T-helper 2 cell treated with Interferon-gamma antibody and Interleukin-4, amounts not matched to agents 5 μg/mL and 100 μg/mL, for 36 hours (primary cell): ENCODE data around the gene ADCY2.

ENCODE experiments used
- DNase-seq: peaks from one replicate; pipeline ENCODE4 v3.0.0; 2021; ENCODE audit warnings: low spot score
- H3K27ac Mint-ChIP-seq: one replicate; pipeline ENCODE4 v1.8.0; 2021; ENCODE audit warnings: mild to moderate bottlenecking, mixed read lengths
- H3K27me3 Mint-ChIP-seq: one replicate; pipeline ENCODE4 v1.8.0; 2021; ENCODE audit warnings: low read depth, mixed read lengths
- H3K36me3 Mint-ChIP-seq: one replicate; pipeline ENCODE4 v1.8.0; 2021; ENCODE audit warnings: low read depth, mixed read lengths
- H3K4me1 Mint-ChIP-seq: one replicate; pipeline ENCODE4 v1.8.0; 2021; ENCODE audit warnings: low read depth, mixed read lengths
- H3K4me3 Mint-ChIP-seq: one replicate; pipeline ENCODE4 v1.8.0; 2022; ENCODE audit warnings: mild to moderate bottlenecking, moderate library complexity, mixed read lengths
- H3K9me3 Mint-ChIP-seq: one replicate; pipeline ENCODE4 v1.8.0; 2021; ENCODE audit warnings: mixed read lengths

ADCY2 gene

DNA sequence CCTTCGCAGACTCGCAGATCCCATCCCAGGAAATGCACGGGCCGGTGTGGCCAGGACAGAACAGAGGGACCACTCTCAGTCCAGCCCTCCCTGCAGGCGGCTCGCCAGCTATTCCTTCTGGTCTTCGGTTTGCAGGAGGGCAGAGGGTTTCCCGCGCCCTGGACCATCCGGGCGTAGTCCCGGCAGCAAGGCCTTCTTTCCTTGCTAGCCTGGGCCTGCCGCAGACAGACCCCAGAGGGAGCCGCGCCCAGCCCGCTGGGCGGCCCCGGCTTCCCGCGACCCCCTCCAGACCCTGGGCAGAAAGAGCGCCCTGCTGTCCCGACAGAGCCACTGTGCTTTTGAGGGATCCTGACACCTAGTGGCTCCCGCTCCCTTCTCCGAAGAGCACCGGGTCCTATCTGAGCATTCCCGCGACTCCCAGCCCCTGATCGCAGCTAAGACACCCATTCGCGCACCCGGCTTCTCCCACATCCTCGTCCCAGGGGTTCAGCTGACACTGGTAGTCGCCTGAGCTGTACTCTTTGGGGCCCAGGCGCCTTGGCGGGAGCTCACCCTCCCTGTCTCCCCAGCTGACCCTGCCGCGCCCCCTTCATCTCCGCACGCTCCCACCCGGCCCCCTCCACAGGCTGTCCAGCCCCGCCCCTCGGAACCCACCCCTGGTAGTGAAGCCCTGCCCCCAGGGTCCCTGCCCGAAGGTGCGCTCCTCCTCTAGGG, 453.9 kb downstream of the ADCY2 start:
- Mint-ChIP-seq H3K4me1 (peaks cover 18% of the 10 kb centered on the region), H3K9me3 (peaks cover 5% of the 10 kb centered on the region), H3K4me3 (peak overlapping the region; percentile 60), H3K27ac (no peak overlapping the region), H3K36me3 (no peaks in the 10 kb centered on the region), H3K27me3 (peaks cover 56% of the 10 kb centered on the region)
- no peak for DNase-seq

DNA sequence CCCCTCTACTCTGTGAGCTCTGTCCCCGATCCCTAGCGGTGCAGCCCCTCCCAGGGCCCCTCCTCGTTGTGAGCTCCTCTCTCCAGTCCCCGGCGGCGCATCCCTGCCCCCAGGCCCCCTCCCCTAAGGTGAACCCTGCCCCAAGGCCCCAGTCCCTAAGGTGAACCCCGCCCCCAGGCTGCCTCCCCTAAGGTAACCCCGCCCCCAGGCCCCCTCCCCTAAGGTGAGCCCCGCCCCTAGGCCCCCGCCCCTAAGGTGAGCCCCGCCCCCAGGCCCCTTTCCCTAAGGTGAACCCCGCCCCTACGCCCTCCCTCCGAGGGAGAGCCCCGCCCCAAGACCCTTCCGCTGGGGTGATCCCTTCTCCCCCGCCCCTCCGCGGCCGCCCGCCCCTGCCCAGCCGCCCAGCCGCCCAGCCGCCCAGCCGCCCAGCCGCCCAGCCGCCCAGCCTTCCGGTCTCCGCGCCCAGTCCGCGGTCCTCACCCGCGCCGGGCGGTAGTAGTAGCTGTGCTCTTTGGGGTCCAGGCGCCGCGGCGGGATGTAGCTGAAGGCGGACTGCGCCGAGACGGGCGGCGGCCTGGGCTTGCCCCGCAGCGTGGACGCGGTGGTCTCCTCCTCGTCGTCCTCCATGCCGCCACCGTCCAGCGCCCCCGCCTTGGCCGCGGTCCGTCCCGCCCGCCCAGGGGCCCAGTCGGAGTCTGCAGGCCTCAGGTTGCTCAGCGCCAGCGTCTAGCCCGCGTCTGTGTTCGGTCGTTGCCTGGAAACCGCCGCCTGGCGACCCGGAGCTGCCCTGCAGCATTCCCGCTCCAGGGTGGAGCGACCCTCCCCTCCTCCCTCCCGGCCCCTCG, 454.7 kb downstream of the ADCY2 start, which contains the start of gene CFAP90:
Gene CFAP90 (minus strand): TSS at position 739 of the 845 bp plus-strand sequence. CDS start 112 bp downstream, at position 627.
- H3K4me3 Mint-ChIP-seq: peak within 1 kb of the TSS; percentile 78
- H3K36me3 Mint-ChIP-seq: no peaks in the 10 kb centered on the region
- no peak within 1 kb of the TSS for H3K27ac Mint-ChIP-seq
- peaks cover 55% of the 10 kb centered on the region for H3K27me3 Mint-ChIP-seq
- H3K4me1 Mint-ChIP-seq: peaks cover 18% of the 10 kb centered on the region
- DNase-seq: no peak
- peaks cover 5% of the 10 kb centered on the region for H3K9me3 Mint-ChIP-seq

DNA sequence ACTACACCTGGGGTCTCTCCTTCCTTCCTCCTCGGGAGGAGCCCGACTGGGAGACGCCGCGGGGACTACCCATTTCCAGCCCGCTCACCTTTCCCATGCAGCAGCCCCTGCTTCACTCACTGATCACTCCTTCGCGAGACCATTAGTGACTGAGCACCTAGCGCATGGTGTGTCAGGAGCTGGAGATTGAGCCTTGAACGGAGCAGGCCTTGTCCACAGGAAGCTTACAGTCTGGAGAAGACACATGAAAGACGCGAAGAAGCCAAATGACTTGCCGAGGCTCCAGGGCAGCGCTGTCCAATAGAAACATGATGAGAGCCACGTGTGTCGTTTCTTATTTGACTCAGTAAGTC, 455.3 kb downstream of the ADCY2 start:
- peaks cover 56% of the 10 kb centered on the region for H3K27me3 Mint-ChIP-seq
- peak overlapping the region; percentile 78 for H3K4me3 Mint-ChIP-seq
- H3K36me3 Mint-ChIP-seq: no peaks in the 10 kb centered on the region
- no peak overlapping the region for H3K27ac Mint-ChIP-seq
- peaks cover 5% of the 10 kb centered on the region for H3K9me3 Mint-ChIP-seq
- H3K4me1 Mint-ChIP-seq: peaks cover 18% of the 10 kb centered on the region
- DNase-seq: no peak

DNA sequence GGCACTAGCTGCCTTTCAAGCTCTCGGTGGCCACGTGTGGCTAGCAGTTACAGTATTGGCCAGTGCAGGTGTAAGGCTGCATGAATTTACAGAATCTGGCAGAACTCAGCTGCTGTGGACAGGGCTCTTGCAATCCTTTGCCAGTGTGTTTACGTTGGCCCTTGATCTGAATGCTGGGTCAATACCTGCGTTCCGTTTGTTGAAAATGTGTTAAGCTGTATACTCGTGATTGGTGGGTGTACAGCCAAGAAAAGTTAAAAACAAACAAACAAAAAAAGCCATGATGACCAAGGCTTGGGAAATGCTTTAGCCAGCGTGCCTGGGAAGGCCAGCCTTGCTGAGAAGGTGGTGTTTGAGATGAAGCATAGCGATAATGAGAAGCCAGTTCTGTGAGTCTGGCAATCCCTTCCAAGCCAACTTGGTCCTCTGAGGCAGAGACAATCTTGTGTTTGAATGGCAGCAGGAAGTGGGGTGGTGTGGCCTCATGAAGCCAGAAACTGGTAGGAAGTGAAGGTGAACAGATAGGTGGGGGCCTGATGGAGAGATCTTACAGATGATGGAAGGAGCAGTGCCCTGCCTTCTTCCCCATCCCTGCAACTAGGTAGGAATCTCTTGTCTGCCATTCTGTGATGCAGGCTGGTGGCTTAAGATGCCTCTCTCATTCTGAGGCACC, 455.8 kb downstream of the ADCY2 start:
- Mint-ChIP-seq H3K27ac (no peak overlapping the region), H3K27me3 (peaks cover 51% of the 10 kb centered on the region), H3K4me3 (peak overlapping the region; percentile 8)

DNA sequence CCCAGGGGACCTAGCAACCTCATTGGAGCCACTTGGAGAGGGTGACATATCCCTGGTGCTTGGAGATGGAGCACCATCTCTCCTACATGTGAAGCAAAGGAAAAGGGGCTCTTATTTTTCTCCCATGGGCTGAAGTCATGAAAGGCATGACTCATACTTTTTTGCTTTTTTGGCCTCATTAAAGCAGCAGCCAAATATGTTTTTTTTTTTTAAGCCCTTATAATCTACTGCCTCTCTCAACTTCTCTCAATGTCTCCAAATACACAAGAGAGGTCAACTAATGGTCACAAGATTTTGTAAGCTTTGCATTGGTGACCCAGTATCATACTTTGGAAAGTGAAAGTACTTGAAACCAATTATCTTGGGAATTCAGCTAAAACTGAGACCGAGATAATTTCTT, 456.6 kb downstream of the ADCY2 start:
- Mint-ChIP-seq H3K9me3 (peaks cover 5% of the 10 kb centered on the region), H3K27ac (no peak overlapping the region), H3K36me3 (peaks cover 4% of the 10 kb centered on the region), H3K27me3 (peaks cover 43% of the 10 kb centered on the region), H3K4me3 (no peak overlapping the region), H3K4me1 (peaks cover 25% of the 10 kb centered on the region)
- no peak for DNase-seq

More for the DNA sequence above, 455.8 kb downstream of the ADCY2 start:
- H3K4me1 Mint-ChIP-seq: peaks cover 19% of the 10 kb centered on the region
- no peak for DNase-seq
- peaks cover 1% of the 10 kb centered on the region for H3K36me3 Mint-ChIP-seq
- H3K9me3 Mint-ChIP-seq: peaks cover 5% of the 10 kb centered on the region

DNA sequence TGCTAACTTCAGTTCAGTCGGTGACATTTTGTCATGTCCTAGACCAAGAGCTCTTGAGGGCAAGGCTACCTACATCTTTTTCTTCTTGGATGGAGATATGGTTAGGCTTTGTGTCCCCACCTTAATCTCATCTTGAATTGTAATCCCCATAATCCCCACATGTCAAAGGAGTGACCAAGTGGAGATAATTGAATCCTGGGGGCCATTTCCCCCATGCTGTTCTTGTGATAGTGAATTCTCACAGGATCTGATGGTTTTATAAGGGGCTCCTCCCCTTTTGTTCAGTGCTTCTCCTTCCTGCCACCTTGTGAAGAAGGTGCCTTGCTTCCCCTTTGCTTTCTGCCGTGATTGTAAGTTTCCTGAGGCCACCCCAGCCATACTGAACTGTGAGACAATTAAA, 457.1 kb downstream of the ADCY2 start:
- H3K4me1 Mint-ChIP-seq: peaks cover 29% of the 10 kb centered on the region
- H3K36me3 Mint-ChIP-seq: peaks cover 6% of the 10 kb centered on the region
- peaks cover 39% of the 10 kb centered on the region for H3K27me3 Mint-ChIP-seq
- H3K9me3 Mint-ChIP-seq: peaks cover 5% of the 10 kb centered on the region
- no peak overlapping the region for H3K27ac Mint-ChIP-seq
- no peak overlapping the region for H3K4me3 Mint-ChIP-seq
- DNase-seq: no peak

DNA sequence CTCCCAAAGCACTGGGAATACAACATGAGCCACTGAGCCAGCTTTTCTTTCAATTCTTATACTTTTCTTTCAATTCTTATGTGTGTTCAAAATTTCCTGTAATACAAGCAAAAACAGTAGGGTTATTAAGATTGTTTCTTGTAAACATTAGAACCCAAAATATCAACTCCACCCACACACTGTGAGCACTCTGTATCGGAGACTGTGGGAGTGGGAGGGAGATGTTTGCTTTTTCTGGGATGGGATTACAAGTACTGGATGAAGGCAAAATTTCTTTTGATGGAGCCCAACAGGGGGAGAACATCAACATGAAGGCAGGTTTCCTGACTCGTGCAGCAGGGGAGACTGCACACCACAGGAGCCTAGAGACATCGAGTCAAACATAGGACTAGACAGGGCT, 459.7 kb downstream of the ADCY2 start:
- H3K4me3 Mint-ChIP-seq: no peak overlapping the region
- peaks cover 19% of the 10 kb centered on the region for H3K36me3 Mint-ChIP-seq
- peaks cover 17% of the 10 kb centered on the region for H3K27me3 Mint-ChIP-seq
- H3K9me3 Mint-ChIP-seq: peaks cover 5% of the 10 kb centered on the region
- H3K27ac Mint-ChIP-seq: no peak overlapping the region
- H3K4me1 Mint-ChIP-seq: peaks cover 47% of the 10 kb centered on the region
- DNase-seq: no peak

DNA sequence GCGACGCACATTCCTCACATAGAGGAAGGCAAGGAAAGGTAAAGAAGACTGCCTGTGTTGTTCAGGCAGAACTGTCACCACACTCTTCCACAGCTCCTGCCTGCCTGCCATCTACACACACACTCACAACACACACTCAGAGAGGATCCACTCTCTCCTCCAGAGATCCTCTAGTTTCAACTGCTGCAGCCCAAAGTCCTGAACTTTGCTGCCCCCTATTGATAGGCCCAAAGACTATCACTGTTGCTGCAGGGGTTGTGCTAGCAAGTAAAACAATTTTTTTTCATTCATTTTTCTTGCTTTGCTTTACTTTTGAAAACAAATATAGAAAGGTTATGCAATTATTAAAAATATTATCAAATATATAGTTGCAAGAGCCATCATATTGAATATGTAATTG, 460.9 kb downstream of the ADCY2 start:
- peak; percentile 25 for DNase-seq
- peaks cover 12% of the 10 kb centered on the region for H3K27me3 Mint-ChIP-seq
- peak overlapping the region; percentile 0 for H3K27ac Mint-ChIP-seq
- H3K4me1 Mint-ChIP-seq: peaks cover 41% of the 10 kb centered on the region
- H3K9me3 Mint-ChIP-seq: peaks cover 5% of the 10 kb centered on the region
- H3K36me3 Mint-ChIP-seq: peaks cover 24% of the 10 kb centered on the region
- no peak overlapping the region for H3K4me3 Mint-ChIP-seq

DNA sequence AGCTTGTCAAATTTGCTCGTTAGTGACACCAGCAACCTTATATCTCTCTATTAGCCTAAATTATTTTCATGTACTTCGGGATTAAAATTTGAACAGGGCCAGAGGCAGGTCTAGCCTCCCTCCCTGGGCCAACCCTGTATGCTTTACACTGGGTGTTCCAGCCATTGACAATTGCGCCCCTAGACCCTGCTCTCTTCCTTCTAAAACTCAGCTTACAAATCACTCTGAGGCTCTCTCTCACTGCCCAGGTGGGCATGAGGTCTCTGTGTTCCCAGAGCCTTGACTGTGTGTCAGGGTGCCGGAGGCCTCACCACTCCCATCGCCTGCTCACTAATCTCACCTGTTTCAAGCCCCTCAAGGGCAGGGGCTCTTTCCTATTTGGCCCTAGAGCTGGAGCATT, 461.4 kb downstream of the ADCY2 start:
- no peak for DNase-seq
- Mint-ChIP-seq H3K36me3 (peaks cover 25% of the 10 kb centered on the region), H3K4me1 (peaks cover 36% of the 10 kb centered on the region), H3K9me3 (peaks cover 5% of the 10 kb centered on the region), H3K27me3 (peaks cover 12% of the 10 kb centered on the region), H3K27ac (peak overlapping the region; percentile 88), H3K4me3 (peak overlapping the region; percentile 59)

DNA sequence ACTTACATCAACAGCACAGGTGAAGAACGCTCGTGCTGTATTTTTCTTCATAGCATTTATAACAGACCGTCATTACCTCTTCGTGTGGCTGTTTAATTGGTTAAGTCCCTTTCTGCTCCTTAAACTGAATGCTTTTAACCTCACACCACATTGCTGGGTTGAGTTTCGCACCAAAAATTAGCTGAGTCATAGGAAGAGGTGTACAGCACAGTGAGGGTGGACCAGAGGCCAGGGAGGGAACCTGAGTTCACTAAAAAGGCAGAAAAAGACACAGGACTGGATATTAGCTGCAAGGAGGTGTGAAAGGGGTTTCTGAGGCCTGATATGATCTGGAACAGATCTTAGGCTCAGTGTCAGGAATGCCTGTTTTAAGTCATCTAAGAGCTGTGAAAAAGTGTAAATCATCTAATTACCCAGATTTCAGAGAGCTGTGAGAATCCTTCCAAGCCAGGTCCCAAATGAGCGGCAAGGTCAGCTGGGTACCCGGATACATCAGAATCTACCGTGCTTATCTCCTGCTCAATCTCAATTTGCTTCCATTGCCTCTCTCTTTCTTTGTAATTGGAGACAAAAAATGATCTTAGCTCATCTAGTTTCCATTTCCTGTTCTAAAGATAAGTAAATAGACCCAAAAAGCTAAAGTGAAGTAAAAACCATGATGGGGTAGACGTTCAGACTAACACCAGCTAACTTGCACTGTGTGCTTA, 462.1 kb downstream of the ADCY2 start:
- H3K4me1 Mint-ChIP-seq: peaks cover 31% of the 10 kb centered on the region
- H3K27me3 Mint-ChIP-seq: peaks cover 12% of the 10 kb centered on the region
- peak; percentile 22 for DNase-seq
- H3K4me3 Mint-ChIP-seq: peak overlapping the region; percentile 59
- H3K36me3 Mint-ChIP-seq: peaks cover 31% of the 10 kb centered on the region
- peaks cover 3% of the 10 kb centered on the region for H3K9me3 Mint-ChIP-seq
- H3K27ac Mint-ChIP-seq: peak overlapping the region; percentile 88

DNA sequence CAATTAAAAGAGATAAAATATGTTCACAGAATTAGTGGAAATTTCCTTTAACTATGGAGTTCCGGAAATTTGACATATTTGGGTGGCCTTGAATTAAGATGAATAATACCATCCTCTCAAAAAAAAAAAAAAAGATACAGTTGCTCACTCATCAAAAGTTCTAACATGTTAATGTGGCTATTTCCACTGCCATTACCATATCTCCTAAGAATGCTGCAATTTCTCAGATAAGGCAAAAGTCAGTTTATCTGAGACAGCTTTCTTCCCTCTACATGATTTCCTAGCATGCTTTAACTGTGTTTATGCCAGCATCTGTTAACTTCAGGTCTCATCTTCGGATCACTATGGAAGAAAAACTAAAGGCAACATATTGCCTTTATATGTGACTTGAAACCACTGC, 470.3 kb downstream of the ADCY2 start:
- H3K4me3 Mint-ChIP-seq: peak overlapping the region; percentile 26
- peaks cover 49% of the 10 kb centered on the region for H3K36me3 Mint-ChIP-seq
- H3K27ac Mint-ChIP-seq: no peak overlapping the region
- DNase-seq: no peak
- no peaks in the 10 kb centered on the region for H3K27me3 Mint-ChIP-seq
- no peaks in the 10 kb centered on the region for H3K9me3 Mint-ChIP-seq
- H3K4me1 Mint-ChIP-seq: peaks cover 36% of the 10 kb centered on the region

DNA sequence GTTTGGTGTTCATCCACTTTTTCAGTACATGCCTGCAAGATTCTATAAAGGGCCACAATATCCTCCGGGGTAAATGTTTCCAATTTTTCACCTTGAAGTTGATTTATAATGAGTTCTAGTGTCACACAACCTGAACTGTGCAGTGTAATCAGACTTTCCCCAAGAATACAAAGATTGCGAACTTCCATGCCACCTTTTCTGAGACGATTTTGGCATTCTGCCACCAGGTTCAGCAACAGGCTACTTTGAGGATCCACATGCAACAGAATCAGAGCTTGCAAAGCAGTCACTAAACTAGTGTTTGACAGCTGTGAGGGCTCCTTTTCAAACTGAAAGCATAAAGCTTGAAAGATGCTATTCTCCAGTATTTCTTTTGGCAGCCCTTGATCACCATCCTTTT, 471.3 kb downstream of the ADCY2 start:
- Mint-ChIP-seq H3K4me1 (peaks cover 44% of the 10 kb centered on the region), H3K4me3 (peak overlapping the region; percentile 26), H3K27ac (no peak overlapping the region)

DNA sequence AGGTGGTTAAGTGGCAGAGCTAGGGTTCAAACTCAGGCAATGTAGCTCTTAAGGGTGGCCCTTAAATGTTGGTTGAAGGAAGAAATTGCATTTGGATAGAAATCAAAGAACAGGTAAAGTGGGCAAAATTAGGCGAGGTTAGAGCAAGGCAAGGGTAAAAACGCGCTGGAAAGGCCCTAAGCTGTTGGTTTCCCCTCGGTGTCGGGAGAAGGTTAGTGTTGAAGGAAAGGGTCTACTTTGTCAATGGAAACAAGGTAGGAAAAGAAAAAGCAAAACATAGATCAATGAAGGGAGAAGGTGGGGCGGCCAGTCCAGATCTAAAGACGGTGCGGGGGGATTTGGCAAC, 472.5 kb downstream of the ADCY2 start:
- Mint-ChIP-seq H3K9me3 (no peaks in the 10 kb centered on the region), H3K27me3 (no peaks in the 10 kb centered on the region), H3K4me3 (peak overlapping the region; percentile 99), H3K27ac (peak overlapping the region; percentile 95), H3K36me3 (peaks cover 52% of the 10 kb centered on the region), H3K4me1 (peaks cover 54% of the 10 kb centered on the region)
- DNase-seq: no peak

More for the DNA sequence above, 471.3 kb downstream of the ADCY2 start:
- H3K27me3 Mint-ChIP-seq: no peaks in the 10 kb centered on the region
- H3K9me3 Mint-ChIP-seq: no peaks in the 10 kb centered on the region
- DNase-seq: no peak
- peaks cover 53% of the 10 kb centered on the region for H3K36me3 Mint-ChIP-seq
